Activated CD8-positive, alpha-beta T cell treated with anti-CD3 and anti-CD28 coated beads for 36 hours (primary cell): ENCODE data around the gene ZBTB37. TPM values are rescaled to one million over a fixed set of nuclear protein-coding genes. Genes with fewer than 3 reads are reported as not detected.
A peak's percentile ranks its signal among the peaks of the same experiment; 100 is the strongest.

ENCODE experiments used
- ATAC-seq: fragments of 200-7000 bp; cut with Tn5 transposase; one replicate; pipeline ENCODE4 v1.10.0; 2021; ENCODE audit warnings: mild to moderate bottlenecking, moderate library complexity
- CTCF ChIA-PET: fragments of 350-600 bp; sonication (Branson Sonifier 250); formaldehyde crosslinking; loops from one replicate; lab custom pipeline; 2021; ENCODE audit warnings: antibody characterized with exemption; lab: Charles Lee
- POLR2A ChIA-PET: fragments of 350-600 bp; sonication (Branson Sonifier 250); formaldehyde crosslinking; loops from one replicate; lab custom pipeline; 2021; ENCODE audit warnings: antibody characterized with exemption; lab: Charles Lee
- DNase-seq: peaks from one replicate; pipeline ENCODE4 v3.0.0-alpha.2; 2020
- H3K27ac Mint-ChIP-seq: one replicate; pipeline ENCODE4 v1.8.0; 2021; ENCODE audit warnings: mild to moderate bottlenecking, mixed read lengths
- H3K27me3 Mint-ChIP-seq: one replicate; pipeline ENCODE4 v1.8.0; 2021; ENCODE audit warnings: mixed read lengths
- H3K36me3 Mint-ChIP-seq: one replicate; pipeline ENCODE4 v1.8.0; 2021; ENCODE audit warnings: low read depth, mixed read lengths
- H3K4me1 Mint-ChIP-seq: one replicate; pipeline ENCODE4 v1.8.0; 2021; ENCODE audit warnings: low read depth, mixed read lengths
- H3K4me3 Mint-ChIP-seq: one replicate; pipeline ENCODE4 v1.8.0; 2021; ENCODE audit warnings: mild to moderate bottlenecking, moderate library complexity, mixed read lengths
- H3K9me3 Mint-ChIP-seq: one replicate; pipeline ENCODE4 v1.8.0; 2021; ENCODE audit warnings: mixed read lengths
- CTCF ChIP-seq: fragments of 200-600 bp; IDR thresholded peaks from one replicate; pipeline ENCODE4 v1.8.0; 2022; ENCODE audit warnings: antibody characterized with exemption, mild to moderate bottlenecking
- intact Hi-C: fragments of 100-400 bp; cut with micrococcal nuclease; formaldehyde crosslinking; loops from one replicate; pipeline ENCODE4 v1.10.0; 2022
- total RNA-seq, 2 experiments: library from RNA; stranded (reverse); gene quantifications; one replicate each; pipeline ENCODE4 v1.2.3, GENCODE V29; 2021

ZBTB37 gene
- total RNA-seq, 2 experiments from 2014 or later = 7.6 to 7.9 TPM

GRCh38 chr1:173913111-173913510, 44.9 kb downstream of the ZBTB37 start:
- Mint-ChIP-seq H3K36me3 (no peaks in the 10 kb centered on the region), H3K4me3 (no peak overlapping the region), H3K4me1 (no peaks in the 10 kb centered on the region), H3K27ac (no peak overlapping the region), H3K9me3 (no peaks in the 10 kb centered on the region), H3K27me3 (no peaks in the 10 kb centered on the region)
- ChIA-PET POLR2A (no interaction called here), CTCF (no interaction called here)
- intact Hi-C loops = no loop called here
- TF ChIP-seq CTCF = no peak
- no peak for DNase-seq
- ATAC-seq = no peak

GRCh38 chr1:173914366-173914871, 46.2 kb downstream of the ZBTB37 start:
- Mint-ChIP-seq H3K27ac (no peak overlapping the region), H3K4me1 (no peaks in the 10 kb centered on the region), H3K4me3 (no peak overlapping the region), H3K36me3 (no peaks in the 10 kb centered on the region), H3K9me3 (no peaks in the 10 kb centered on the region), H3K27me3 (no peaks in the 10 kb centered on the region)
- intact Hi-C loops = no loop called here
- ChIA-PET POLR2A (no interaction called here), CTCF (interaction anchor here (0.7 to 1.5 kb wide), 6 partner anchors 13 to 485 kb away, joined by 3 to 4 read pairs (median 3); no protein-coding TSS in a partner anchor)
- peak; percentile 62 for TF ChIP-seq CTCF
- ATAC-seq = no peak
- DNase-seq = peak; percentile 54

GRCh38 chr1:173915596-173915995, 47.4 kb downstream of the ZBTB37 start:
- intact Hi-C loops = no loop called here
- DNase-seq (no peak), ATAC-seq (no peak)
- CTCF ChIA-PET = interaction anchor here (0.7 to 1.5 kb wide), 6 partner anchors 11 to 55 kb away, joined by 3 to 4 read pairs (median 3); no protein-coding TSS in a partner anchor
- Mint-ChIP-seq H3K9me3 (no peaks in the 10 kb centered on the region), H3K4me1 (no peaks in the 10 kb centered on the region), H3K27ac (no peak overlapping the region), H3K4me3 (no peak overlapping the region), H3K27me3 (no peaks in the 10 kb centered on the region), H3K36me3 (no peaks in the 10 kb centered on the region)
- no peak for TF ChIP-seq CTCF
- POLR2A ChIA-PET = interaction anchor here (1.1 kb wide), 1 partner anchor 10 kb away, joined by 3 read pairs; no protein-coding TSS in a partner anchor

GRCh38 chr1:173916667-173917066, 48.5 kb downstream of the ZBTB37 start:
- Mint-ChIP-seq H3K36me3 (no peaks in the 10 kb centered on the region), H3K9me3 (no peaks in the 10 kb centered on the region), H3K4me1 (no peaks in the 10 kb centered on the region), H3K27me3 (no peaks in the 10 kb centered on the region), H3K27ac (no peak overlapping the region), H3K4me3 (no peak overlapping the region)
- DNase-seq (no peak), ATAC-seq (no peak)
- POLR2A ChIA-PET = no interaction called here
- no peak for TF ChIP-seq CTCF
- intact Hi-C loops = no loop called here
- CTCF ChIA-PET = no interaction called here

DNA sequence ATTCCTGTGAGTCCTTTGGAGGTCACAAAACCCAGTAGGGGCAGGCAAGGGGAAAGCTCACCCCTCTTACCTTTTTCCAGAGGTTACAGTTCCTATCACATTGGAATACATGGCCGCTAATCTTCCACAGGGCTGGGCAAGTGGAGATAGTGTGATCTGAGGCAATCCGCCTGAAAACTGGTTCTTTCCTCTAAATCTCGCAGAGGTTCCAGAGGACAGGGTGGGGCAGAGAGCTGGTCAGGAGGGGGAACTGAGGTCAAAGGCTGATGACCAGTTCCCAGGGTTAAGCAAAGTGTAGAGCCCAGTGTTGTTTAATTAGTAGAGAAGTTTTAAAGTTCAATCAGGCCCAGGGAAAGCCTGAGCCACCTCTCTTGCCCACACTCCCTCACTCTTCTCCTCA, 49.0 kb downstream of the ZBTB37 start, which contains the start of gene SERPINC1:
TSS of gene SERPINC1 (minus strand) at position 179 of the 400 bp plus-strand sequence. CDS start at position 111, 68 bp downstream.
- Mint-ChIP-seq H3K27ac (no peak within 1 kb of the TSS), H3K27me3 (no peaks in the 10 kb centered on the region), H3K4me3 (no peak within 1 kb of the TSS), H3K36me3 (no peaks in the 10 kb centered on the region), H3K9me3 (no peaks in the 10 kb centered on the region), H3K4me1 (no peaks in the 10 kb centered on the region)
- ATAC-seq (no peak), DNase-seq (no peak)
- TF ChIP-seq CTCF = no peak
- intact Hi-C loops = no loop called here
- CTCF ChIA-PET = no interaction called here
- POLR2A ChIA-PET = no interaction called here
